Esophagus muscularis mucosa (tissue), 3 donors: ENCODE measurements around the gene GNG2.

ENCODE experiments used
- CTCF ChIP-seq, 3 experiments: fragments of 200-600 bp in 2 of 3; fragments of 450-650 bp in 1 of 3; sonication (generic) in 2 of 3; IDR thresholded peaks; one replicate each; pipeline ENCODE4 v1.5.1; 2017 to 2019; ENCODE audit warnings: antibody characterized with exemption in 3 of 3, mild to moderate bottlenecking in 2 of 3, moderate library complexity in 1 of 3
- EP300 ChIP-seq: sonication (generic); formaldehyde crosslinking; IDR thresholded peaks from one replicate; pipeline ENCODE4 v1.6.1; 2017; ENCODE audit warnings: antibody characterized with exemption

- TF ChIP-seq CTCF (IDR thresholded peaks at IDR 0.05) = no peak
- no peak for TF ChIP-seq EP300
Observed at GRCh38 chr14:51816031-51816430, 44.4 kb upstream of the GNG2 start.
